ENCODE measurements around the gene NOTCH1.

DNA sequence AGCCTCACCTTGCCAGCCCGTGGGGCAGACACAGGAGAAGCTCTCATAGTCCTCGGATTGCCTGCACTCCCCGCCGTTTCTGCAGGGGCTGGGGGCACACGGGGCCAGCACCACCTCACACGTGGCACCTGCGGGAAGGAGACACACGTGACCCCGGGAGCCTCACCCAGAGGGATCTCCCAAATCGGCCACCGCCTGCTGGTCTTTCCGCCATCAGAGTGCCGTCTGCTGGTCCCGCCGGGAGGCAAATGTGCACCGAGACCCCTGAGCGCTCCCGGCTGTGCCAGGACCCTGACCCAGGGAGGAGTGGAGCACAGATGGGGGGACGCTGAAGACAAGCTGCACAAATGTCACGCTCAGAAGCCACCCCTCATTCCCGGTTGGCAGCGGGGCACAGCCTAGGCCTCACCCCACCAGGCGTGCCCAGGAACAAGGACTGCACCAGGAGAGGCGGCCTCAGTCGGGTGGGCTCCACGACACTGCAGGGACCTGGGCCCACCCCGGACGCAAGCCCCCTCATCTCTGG is 34.6 kb downstream of the NOTCH1 start:
- TF ChIP-seq, protein P1, sequence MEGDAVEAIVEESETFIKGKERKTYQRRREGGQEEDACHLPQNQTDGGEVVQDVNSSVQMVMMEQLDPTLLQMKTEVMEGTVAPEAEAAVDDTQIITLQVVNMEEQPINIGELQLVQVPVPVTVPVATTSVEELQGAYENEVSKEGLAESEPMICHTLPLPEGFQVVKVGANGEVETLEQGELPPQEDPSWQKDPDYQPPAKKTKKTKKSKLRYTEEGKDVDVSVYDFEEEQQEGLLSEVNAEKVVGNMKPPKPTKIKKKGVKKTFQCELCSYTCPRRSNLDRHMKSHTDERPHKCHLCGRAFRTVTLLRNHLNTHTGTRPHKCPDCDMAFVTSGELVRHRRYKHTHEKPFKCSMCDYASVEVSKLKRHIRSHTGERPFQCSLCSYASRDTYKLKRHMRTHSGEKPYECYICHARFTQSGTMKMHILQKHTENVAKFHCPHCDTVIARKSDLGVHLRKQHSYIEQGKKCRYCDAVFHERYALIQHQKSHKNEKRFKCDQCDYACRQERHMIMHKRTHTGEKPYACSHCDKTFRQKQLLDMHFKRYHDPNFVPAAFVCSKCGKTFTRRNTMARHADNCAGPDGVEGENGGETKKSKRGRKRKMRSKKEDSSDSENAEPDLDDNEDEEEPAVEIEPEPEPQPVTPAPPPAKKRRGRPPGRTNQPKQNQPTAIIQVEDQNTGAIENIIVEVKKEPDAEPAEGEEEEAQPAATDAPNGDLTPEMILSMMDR (IDR thresholded peaks at IDR 0.05; ENCODE audit: insufficient read depth, low read length, poor library complexity, severe bottlenecking): no peak
- no peak for TF ChIP-seq EZH2phosphoT487 (conservative IDR thresholded peaks at IDR 0.05; ENCODE audit: low read length)
